K562 (cell line): Measurements from ENCODE around the gene RCL1. TPM values are rescaled to one million over a fixed set of nuclear protein-coding genes. Genes with fewer than 3 reads are reported as not detected.

ENCODE experiments used
- C11orf30 ChIP-seq: fragments of 450-650 bp; IDR thresholded peaks from 2 replicates; pipeline ENCODE4 v1.6.1; 2016; ENCODE audit warnings: low read depth, mild to moderate bottlenecking
- CBX1 ChIP-seq: sonication (generic); IDR thresholded peaks from 2 replicates; pipeline ENCODE4 v1.6.1; 2016; ENCODE audit warnings: antibody characterized with exemption, low read depth, mild to moderate bottlenecking
- CCAR2 ChIP-seq: fragments of 200-400 bp; formaldehyde crosslinking; IDR thresholded peaks from 2 replicates; pipeline ENCODE4 v1.6.1; 2017; ENCODE audit warnings: mild to moderate bottlenecking, low read depth, low read length
- GTF2E2 ChIP-seq: fragments of 200-800 bp; sonication (Bioruptor generic); IDR thresholded peaks from 2 replicates; pipeline ENCODE4 v1.6.1; 2016; ENCODE audit warnings: missing genetic modification characterization, missing compliant biosample characterization
- HLTF ChIP-seq: fragments of 450-650 bp; IDR thresholded peaks from 2 replicates; pipeline ENCODE4 v1.6.1; 2016
- KLF6 ChIP-seq: fragments of 250-450 bp; sonication (Bioruptor Pico); IDR thresholded peaks from 2 replicates; pipeline ENCODE4 v1.4.0; 2020; ENCODE audit warnings: mild to moderate bottlenecking, moderate library complexity, borderline replicate concordance
- NFATC3 ChIP-seq: fragments of 450-650 bp; IDR thresholded peaks from 2 replicates; pipeline ENCODE4 v1.6.1; 2017; ENCODE audit warnings: mild to moderate bottlenecking
- NR4A1 ChIP-seq, 2 experiments: fragments of 250-450 bp in 1 of 2; fragments of 450-650 bp in 1 of 2; sonication (Bioruptor Pico) in 1 of 2; IDR thresholded peaks; 2 replicates each; pipeline versions ENCODE4 v1.4.0 to v1.6.1; 2016 to 2020; ENCODE audit warnings: mild to moderate bottlenecking in 2 of 2, missing compliant biosample characterization in 1 of 2, missing genetic modification characterization in 1 of 2, moderate library complexity in 1 of 2
- RBM39 ChIP-seq: fragments of 200-400 bp; formaldehyde crosslinking; optimal IDR thresholded peaks from 2 replicates; pipeline ENCODE3; 2018; ENCODE audit warnings: low read depth, low read length
- SMAD1 ChIP-seq: fragments of 150-350 bp; IDR thresholded peaks from 2 replicates; pipeline ENCODE4 v1.6.1; 2014; ENCODE audit warnings: low read length, low read depth; ENCODE audit not compliant: partially characterized antibody
- SMAD3 ChIP-seq: fragments of 450-650 bp; formaldehyde crosslinking; conservative IDR thresholded peaks from 2 replicates; pipeline ENCODE4 v1.4.0; 2020; ENCODE audit warnings: mild to moderate bottlenecking
- TEAD4 ChIP-seq, 2 experiments: sonication (generic) in 1 of 2; formaldehyde crosslinking in 1 of 2; IDR thresholded peaks; 2 replicates each; pipeline versions ENCODE4 v1.6.1 to v1.8.0; 2012 to 2022; ENCODE audit warnings: borderline replicate concordance in 1 of 2, inconsistent platforms in 1 of 2, low read length in 1 of 2, mild to moderate bottlenecking in 1 of 2, missing genetic modification reagents in 1 of 2
- ZC3H4 ChIP-seq: sonication (generic); formaldehyde crosslinking; IDR thresholded peaks from 2 replicates; pipeline ENCODE4 v1.9.0; 2021; ENCODE audit warnings: missing genetic modification reagents, borderline replicate concordance
- ZNF224 ChIP-seq: sonication (generic); formaldehyde crosslinking; IDR thresholded peaks from 2 replicates; pipeline ENCODE4 v1.8.0; 2022; ENCODE audit warnings: mild to moderate bottlenecking, missing genetic modification reagents
- polyA plus RNA-seq, 8 experiments: library from polyadenylated mRNA; depleted of rRNA in 4 of 8; stranded (reverse) in 5 of 8; unstranded in 3 of 8; fragments of >200 nt; fragmentation: Nextera tagmentation in 2 of 8; fragmentation: Illumina TruSeq in 1 of 8; extraction: Ambion mirVana in 2 of 8; extraction: Trizol in 1 of 8; gene quantifications; 2 replicates each; pipeline versions ENCODE4 v1.2.1 to v1.2.3, GENCODE V29; 2011 to 2014; ENCODE audit warnings: inconsistent platforms in 1 of 8, missing spikeins in 1 of 8
- total RNA-seq, 7 experiments: library from RNA; depleted of rRNA in 6 of 7; stranded (reverse); fragments of >200 nt in 6 of 7; fragmentation: Illumina TruSeq in 2 of 7; extraction: Trizol in 2 of 7; gene quantifications; 2 replicates each; pipeline versions ENCODE4 v1.2.1 to v1.2.3, GENCODE V29; 2011 to 2021; ENCODE audit warnings: low replicate concordance in 1 of 7
- TF ChIP-seq, protein P1 (sequence below), 2 experiments: IDR thresholded peaks in 1 of 2; conservative IDR thresholded peaks in 1 of 2; 2 replicates each; pipeline ENCODE4 v1.6.1; 2016; ENCODE audit warnings: low read depth in 2 of 2, mild to moderate bottlenecking in 1 of 2, missing compliant biosample characterization in 1 of 2, missing genetic modification characterization in 1 of 2, moderate library complexity in 1 of 2
- TF ChIP-seq, protein P2 (sequence below): sonication (generic); formaldehyde crosslinking; IDR thresholded peaks from 2 replicates; pipeline ENCODE4 v1.8.0; 2023; ENCODE audit warnings: mild to moderate bottlenecking, missing genetic modification reagents
- TF ChIP-seq, protein P3 (sequence below): fragments of 250-450 bp; sonication (Bioruptor Pico); IDR thresholded peaks from 2 replicates; pipeline ENCODE4 v1.4.0; 2020
- TF ChIP-seq, protein P4 (sequence below): fragments of 450-650 bp; conservative IDR thresholded peaks from 2 replicates; pipeline ENCODE4 v1.6.1; 2016; ENCODE audit warnings: missing genetic modification characterization, low read depth, mild to moderate bottlenecking, missing compliant biosample characterization, moderate library complexity

The RCL1 gene
- total and polyA plus RNA-seq, 9 of the 15 experiments (the other 6 are each of a cell fraction or from before 2014, with no cell fraction given), result 24.0 to 67.7 (median 38.6) TPM

DNA sequence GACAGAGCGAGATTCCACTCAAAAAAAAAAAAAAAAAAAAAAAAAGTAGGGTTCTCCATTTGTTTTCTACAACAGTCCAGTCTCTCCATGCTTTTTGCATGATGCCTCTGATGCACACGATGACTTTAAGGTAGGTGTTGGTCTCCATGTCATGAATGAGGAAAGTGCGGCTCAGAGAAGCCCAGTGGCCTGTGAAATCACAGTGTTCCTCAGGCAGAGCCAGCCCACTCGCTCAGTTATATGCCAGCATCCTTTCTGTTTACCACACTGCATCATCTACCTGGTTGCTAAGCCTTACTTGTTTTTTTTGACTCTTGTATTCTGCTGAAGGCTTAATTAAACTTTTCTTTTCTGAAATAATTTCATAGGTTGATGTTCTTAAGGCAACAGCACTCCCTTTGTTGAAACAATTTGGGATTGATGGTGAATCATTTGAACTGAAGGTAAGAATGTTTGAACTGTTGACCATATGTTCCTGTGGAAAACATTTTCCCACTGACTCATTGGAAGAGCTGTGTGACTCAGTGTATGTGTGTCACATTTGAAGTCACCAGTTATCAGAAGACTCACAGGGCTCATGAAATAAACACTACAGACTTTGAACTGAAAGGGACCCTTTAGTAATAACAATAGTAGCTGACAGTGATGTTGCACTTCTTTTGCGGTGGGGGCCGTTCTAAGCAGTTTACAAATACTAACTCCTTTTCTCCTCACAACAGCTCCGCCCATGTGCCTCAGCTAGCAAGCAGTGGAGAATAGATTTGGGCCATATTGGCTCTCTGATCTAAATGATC is 40.2 kb downstream of the RCL1 start (continued):
- TF ChIP-seq NR4A1 (CRISPR knock-in tag; IDR thresholded peaks at IDR 0.05) (no peak), NR4A1 (tag; IDR thresholded peaks at IDR 0.05) (no peak), SMAD3 (CRISPR knock-in tag) (no peak), RBM39 (no peak), TEAD4 (IDR thresholded peaks at IDR 0.05; ENCODE audit: low read length) (peak; percentile 59; the same call in 1 of the 2 replicates), TEAD4 (CRISPR knock-in tag; IDR thresholded peaks at IDR 0.05; ENCODE audit: borderline replicate concordance) (no peak), ZNF224 (CRISPR knock-in tag) (no peak), KLF6 (CRISPR knock-in tag) (no peak), HLTF (no peak), C11orf30 (peak; percentile 61), CCAR2 (no peak), CBX1 (no peak), NFATC3 (no peak), GTF2E2 (tag) (no peak), SMAD1 (no peak), ZC3H4 (no peak)
- TF ChIP-seq, protein P1, sequence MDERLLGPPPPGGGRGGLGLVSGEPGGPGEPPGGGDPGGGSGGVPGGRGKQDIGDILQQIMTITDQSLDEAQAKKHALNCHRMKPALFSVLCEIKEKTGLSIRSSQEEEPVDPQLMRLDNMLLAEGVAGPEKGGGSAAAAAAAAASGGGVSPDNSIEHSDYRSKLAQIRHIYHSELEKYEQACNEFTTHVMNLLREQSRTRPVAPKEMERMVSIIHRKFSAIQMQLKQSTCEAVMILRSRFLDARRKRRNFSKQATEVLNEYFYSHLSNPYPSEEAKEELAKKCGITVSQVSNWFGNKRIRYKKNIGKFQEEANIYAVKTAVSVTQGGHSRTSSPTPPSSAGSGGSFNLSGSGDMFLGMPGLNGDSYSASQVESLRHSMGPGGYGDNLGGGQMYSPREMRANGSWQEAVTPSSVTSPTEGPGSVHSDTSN (CRISPR knock-in tag; IDR thresholded peaks at IDR 0.05; ENCODE audit: low read depth), result no peak
- TF ChIP-seq, protein P1 (tag; conservative IDR thresholded peaks at IDR 0.05; ENCODE audit: low read depth), result no peak
- TF ChIP-seq, protein P2, sequence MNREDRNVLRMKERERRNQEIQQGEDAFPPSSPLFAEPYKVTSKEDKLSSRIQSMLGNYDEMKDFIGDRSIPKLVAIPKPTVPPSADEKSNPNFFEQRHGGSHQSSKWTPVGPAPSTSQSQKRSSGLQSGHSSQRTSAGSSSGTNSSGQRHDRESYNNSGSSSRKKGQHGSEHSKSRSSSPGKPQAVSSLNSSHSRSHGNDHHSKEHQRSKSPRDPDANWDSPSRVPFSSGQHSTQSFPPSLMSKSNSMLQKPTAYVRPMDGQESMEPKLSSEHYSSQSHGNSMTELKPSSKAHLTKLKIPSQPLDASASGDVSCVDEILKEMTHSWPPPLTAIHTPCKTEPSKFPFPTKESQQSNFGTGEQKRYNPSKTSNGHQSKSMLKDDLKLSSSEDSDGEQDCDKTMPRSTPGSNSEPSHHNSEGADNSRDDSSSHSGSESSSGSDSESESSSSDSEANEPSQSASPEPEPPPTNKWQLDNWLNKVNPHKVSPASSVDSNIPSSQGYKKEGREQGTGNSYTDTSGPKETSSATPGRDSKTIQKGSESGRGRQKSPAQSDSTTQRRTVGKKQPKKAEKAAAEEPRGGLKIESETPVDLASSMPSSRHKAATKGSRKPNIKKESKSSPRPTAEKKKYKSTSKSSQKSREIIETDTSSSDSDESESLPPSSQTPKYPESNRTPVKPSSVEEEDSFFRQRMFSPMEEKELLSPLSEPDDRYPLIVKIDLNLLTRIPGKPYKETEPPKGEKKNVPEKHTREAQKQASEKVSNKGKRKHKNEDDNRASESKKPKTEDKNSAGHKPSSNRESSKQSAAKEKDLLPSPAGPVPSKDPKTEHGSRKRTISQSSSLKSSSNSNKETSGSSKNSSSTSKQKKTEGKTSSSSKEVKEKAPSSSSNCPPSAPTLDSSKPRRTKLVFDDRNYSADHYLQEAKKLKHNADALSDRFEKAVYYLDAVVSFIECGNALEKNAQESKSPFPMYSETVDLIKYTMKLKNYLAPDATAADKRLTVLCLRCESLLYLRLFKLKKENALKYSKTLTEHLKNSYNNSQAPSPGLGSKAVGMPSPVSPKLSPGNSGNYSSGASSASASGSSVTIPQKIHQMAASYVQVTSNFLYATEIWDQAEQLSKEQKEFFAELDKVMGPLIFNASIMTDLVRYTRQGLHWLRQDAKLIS (CRISPR knock-in tag), result no peak
- TF ChIP-seq, protein P3, sequence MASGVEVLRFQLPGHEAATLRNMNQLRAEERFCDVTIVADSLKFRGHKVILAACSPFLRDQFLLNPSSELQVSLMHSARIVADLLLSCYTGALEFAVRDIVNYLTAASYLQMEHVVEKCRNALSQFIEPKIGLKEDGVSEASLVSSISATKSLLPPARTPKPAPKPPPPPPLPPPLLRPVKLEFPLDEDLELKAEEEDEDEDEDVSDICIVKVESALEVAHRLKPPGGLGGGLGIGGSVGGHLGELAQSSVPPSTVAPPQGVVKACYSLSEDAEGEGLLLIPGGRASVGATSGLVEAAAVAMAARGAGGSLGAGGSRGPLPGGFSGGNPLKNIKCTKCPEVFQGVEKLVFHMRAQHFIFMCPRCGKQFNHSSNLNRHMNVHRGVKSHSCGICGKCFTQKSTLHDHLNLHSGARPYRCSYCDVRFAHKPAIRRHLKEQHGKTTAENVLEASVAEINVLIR (CRISPR knock-in tag), result no peak
- TF ChIP-seq, protein P4, sequence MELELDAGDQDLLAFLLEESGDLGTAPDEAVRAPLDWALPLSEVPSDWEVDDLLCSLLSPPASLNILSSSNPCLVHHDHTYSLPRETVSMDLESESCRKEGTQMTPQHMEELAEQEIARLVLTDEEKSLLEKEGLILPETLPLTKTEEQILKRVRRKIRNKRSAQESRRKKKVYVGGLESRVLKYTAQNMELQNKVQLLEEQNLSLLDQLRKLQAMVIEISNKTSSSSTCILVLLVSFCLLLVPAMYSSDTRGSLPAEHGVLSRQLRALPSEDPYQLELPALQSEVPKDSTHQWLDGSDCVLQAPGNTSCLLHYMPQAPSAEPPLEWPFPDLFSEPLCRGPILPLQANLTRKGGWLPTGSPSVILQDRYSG (tag), result no peak
